CD4-positive, alpha-beta T cell treated with Interferon gamma for 1 hour (primary cell): ENCODE results near the gene ABCD1.
A peak's percentile ranks its signal among the peaks of the same experiment; 100 is the strongest.

Experiments
- DNase-seq: peaks from one replicate; pipeline ENCODE4 v3.0.0-alpha.2; 2020

The ABCD1 gene

GRCh38 chrX:153763989-153764755 is 39.5 kb downstream of the ABCD1 start, which contains the start of gene PLXNB3:
Gene PLXNB3, plus strand, starts transcription at chrX:153764249. Its CDS starts 1,287 bp downstream, at chrX:153765536.
- peak; percentile 73 for DNase-seq

DNA sequence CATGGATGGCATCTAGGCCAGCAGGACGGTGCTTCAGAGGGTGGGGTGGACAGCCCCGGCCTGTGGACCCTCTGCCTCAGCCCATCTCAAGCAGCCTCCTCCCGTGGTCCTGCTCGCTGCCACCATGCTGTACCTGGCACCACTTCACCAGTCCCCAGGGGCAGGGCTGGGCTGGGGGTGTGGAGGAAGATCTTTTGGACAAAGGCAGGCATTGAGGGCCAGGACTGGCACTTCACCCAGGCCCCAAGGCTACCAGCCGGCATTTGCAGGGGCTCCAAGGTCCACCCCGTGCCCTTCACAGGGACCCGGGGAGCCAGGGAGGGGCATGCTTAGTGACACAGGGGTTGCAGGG is 40.1 kb downstream of the ABCD1 start:
- peak; percentile 0 for DNase-seq

- DNase-seq = no peak
Observed at GRCh38 chrX:153765138-153766079, 40.8 kb downstream of the ABCD1 start.

DNA sequence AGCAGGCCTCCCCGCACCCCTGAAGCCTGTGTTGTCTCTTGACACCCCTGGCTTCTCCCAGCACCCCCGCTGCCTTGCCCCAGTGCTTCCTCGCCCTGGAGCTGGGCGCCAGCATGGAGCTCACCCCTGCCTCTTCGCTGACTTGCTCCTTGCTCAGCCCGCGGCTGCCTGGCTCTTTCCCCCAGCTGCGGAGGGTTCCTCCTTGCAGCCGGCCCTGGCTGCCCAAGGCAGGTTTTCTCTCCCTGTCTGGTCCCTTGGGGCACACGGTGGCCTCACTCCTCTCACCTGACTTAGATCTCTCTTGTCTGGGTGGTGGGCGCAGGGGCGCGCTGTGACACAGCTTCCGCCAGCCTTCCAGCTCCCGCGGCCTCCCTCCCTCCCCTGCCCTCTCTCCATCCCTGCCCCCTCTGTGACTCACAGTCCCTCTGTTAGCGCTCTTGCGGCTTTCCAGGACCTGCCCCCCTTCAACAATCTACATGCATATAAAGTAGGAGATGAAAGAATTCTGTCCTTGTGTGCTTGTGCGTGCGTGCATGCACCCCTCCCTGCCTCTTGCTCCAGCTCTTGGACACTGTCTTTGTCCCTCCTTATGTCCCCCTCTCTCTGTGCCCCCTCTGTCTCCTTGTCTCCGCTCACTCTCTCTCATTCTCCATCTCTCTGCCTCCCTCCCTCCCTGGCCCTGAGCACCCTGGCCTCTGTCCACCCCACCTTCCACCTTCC is 41.6 kb downstream of the ABCD1 start:
- DNase-seq = no peak

GRCh38 chrX:153766871-153767673 is 42.4 kb downstream of the ABCD1 start:
- DNase-seq = no peak

DNA sequence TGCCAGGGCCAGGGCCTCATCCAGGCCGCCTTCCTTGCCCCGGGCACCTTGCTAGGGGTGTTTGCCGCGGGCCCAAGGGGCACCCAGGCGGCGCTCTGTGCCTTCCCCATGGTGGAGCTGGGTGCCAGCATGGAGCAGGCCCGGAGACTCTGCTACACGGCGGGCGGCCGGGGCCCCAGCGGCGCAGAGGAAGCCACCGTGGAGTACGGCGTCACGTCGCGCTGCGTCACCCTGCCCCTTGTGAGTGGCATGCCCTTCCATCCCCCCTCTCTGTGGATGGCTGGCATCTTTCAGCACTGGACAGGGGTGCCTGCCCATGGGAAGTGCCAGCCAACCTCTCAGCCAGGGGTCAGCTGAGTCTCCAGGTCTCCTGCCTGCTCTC is 43.0 kb downstream of the ABCD1 start:
- DNase-seq = no peak

- no peak for DNase-seq
Observed at GRCh38 chrX:153768311-153769157, 43.9 kb downstream of the ABCD1 start.

DNA sequence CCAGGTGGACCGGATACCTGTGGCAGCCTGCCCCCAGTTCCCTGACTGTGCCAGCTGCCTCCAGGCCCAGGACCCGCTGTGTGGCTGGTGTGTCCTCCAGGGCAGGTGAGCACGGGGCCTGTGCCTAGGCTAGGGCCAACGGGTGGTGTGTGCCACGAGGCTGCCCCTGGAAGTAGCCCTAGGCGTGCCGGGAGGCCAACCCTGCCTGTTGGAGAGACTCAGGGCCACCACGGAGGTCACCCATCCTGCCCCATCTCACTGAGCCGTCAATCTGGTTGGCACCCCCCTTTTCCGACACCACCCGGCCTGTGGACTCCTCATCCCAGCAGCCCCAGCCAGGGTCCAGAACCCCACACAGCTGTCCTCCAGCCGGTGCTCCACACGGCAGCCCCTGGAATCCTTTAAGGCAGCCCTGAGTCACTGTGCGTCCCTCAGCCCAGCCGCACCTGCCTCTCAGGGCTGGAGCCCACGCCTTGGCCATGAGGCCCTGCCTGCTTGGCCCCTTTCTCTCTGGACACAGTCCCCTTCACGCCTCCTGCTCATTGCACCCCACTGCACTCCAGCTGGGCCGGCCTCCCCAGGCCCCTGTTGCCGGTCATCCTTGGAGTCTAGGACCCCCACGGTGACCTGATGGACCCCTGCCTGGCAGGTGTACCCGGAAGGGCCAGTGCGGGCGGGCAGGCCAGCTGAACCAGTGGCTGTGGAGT is 44.7 kb downstream of the ABCD1 start:
- DNase-seq = no peak

DNA sequence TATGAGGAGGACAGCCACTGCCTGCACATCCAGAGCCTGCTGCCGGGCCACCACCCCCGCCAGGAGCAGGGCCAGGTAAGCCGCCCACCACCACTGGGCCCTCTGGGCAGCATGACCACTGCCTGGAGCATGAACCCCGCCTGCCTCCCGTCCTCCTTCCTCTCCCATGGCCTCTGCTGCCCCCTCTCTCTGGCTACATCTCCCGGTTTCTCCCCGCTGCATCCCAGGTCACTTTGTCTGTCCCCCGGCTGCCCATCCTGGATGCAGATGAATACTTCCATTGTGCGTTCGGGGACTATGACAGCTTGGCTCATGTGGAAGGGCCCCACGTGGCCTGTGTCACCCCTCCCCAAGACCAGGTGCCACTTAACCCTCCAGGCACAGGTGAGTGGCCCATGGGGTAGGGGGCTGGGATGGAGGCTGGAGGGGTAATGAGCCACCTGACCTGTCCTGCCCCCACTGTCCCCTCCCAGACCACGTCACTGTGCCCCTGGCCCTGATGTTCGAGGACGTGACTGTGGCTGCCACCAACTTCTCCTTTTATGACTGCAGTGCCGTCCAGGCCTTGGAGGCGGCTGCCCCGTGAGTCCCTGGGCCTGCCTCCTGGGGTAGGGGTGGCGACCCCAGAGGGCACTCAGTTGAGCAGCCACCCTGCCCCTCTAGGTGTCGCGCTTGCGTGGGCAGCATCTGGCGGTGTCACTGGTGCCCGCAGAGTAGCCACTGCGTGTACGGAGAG is 45.4 kb downstream of the ABCD1 start:
- DNase-seq = no peak

GRCh38 chrX:153770601-153771414 is 46.2 kb downstream of the ABCD1 start:
- DNase-seq = no peak

GRCh38 chrX:153771415-153772315 is 47.0 kb downstream of the ABCD1 start:
- no peak for DNase-seq

DNA sequence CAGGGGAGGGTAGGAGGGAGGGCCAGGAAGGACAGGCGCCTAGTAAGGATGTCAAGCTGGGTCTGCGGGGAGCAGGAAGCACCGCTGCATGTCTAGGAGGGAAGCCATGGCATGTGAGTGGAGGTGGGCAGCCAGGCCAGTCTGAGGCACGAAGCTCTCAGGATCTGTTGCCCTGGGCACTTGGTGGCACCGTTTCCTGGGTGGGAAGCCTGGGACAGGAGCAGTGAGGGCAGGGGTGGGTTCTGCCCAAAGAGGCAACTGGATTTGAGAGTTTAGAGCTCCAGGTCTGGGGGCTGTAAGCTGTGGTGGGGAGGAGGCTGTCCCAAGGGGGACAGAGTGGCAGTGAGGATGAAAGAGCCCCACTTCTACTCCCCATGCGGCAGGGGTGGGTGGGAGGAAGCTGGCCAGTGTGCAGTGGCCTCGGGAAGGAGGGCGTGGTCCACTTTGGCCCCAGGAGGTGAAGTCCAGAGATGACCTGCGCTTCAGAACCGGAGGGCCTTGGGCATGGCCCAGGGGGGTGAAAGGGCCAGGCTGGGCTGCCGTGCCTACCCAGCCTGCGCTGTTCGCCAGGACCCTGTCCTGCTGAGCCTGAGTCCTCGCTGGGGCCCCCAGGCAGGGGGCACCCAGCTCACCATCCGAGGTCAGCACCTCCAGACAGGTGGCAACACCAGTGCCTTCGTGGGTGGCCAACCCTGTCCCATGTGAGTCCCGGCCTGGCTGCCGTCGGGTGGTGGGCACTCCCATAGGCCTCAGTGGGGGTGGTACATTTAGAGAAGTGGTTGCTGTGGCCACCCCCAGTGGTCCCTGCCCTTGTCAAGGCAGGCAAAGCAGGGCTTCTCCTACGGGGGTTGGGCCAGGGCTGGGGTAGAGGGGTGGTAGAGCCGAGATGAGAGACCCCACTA is 47.9 kb downstream of the ABCD1 start:
- no peak for DNase-seq

- no peak for DNase-seq
Observed at GRCh38 chrX:153773218-153773611, 48.6 kb downstream of the ABCD1 start.

GRCh38 chrX:153773741-153774575 is 49.3 kb downstream of the ABCD1 start:
- DNase-seq = no peak

- DNase-seq = peak; percentile 0
Observed at GRCh38 chrX:153774576-153775292, 50.1 kb downstream of the ABCD1 start.
